Vagina (tissue), 2 donors: ENCODE data around the gene TVP23C.

Source experiments
- CTCF ChIP-seq, 3 experiments: fragments of 450-650 bp in 2 of 3; fragments of 200-600 bp in 1 of 3; sonication (generic) in 1 of 3; IDR thresholded peaks; one replicate each; pipeline ENCODE4 v1.5.1; 2017 to 2019; ENCODE audit warnings: antibody characterized with exemption in 3 of 3, mild to moderate bottlenecking in 2 of 3, moderate library complexity in 2 of 3
- POLR2A ChIP-seq, 2 donors: fragments of 450-650 bp; IDR thresholded peaks; one replicate each; pipeline ENCODE4 v1.6.1; 2017; ENCODE audit warnings: antibody characterized with exemption in 2 of 2, mild to moderate bottlenecking in 2 of 2, moderate library complexity in 2 of 2

- TF ChIP-seq CTCF (IDR thresholded peaks at IDR 0.05) (no peak), POLR2A (IDR thresholded peaks at IDR 0.05) (no peak)
These were observed 95.2 kb downstream of the TVP23C start for GRCh38 chr17:15468126-15468525.
